Right lobe of liver (tissue), 4 donors: ENCODE measurements around the gene DSCAML1.

Source experiments
- CTCF ChIP-seq, 4 donors: fragments of 200-600 bp in 3 of 4; fragments of 450-650 bp in 1 of 4; IDR thresholded peaks; one replicate each; pipeline versions ENCODE4 v1.5.1 to v1.8.0; 2016 to 2022; ENCODE audit warnings: antibody characterized with exemption in 4 of 4, mild to moderate bottlenecking in 2 of 4
- POLR2A ChIP-seq: fragments of 450-650 bp; IDR thresholded peaks from one replicate; pipeline ENCODE4 v1.6.1; 2017; ENCODE audit warnings: antibody characterized with exemption, mild to moderate bottlenecking
- donor health status: DM: no; HTN: no; CAD: no.
- donor health status: DM: no; HTN: no; CAD: no.
- donor health status: DM: no; HTN: yes; CAD: no.

- TF ChIP-seq CTCF (IDR thresholded peaks at IDR 0.05) (no peak), POLR2A (no peak)
These were observed 169.8 kb downstream of the DSCAML1 start for GRCh38 chr11:117627259-117627658.
